ENCODE results near the gene PAX8.
A peak's percentile ranks its signal among the peaks of the same experiment; 100 is the strongest.

PAX8 gene

DNA sequence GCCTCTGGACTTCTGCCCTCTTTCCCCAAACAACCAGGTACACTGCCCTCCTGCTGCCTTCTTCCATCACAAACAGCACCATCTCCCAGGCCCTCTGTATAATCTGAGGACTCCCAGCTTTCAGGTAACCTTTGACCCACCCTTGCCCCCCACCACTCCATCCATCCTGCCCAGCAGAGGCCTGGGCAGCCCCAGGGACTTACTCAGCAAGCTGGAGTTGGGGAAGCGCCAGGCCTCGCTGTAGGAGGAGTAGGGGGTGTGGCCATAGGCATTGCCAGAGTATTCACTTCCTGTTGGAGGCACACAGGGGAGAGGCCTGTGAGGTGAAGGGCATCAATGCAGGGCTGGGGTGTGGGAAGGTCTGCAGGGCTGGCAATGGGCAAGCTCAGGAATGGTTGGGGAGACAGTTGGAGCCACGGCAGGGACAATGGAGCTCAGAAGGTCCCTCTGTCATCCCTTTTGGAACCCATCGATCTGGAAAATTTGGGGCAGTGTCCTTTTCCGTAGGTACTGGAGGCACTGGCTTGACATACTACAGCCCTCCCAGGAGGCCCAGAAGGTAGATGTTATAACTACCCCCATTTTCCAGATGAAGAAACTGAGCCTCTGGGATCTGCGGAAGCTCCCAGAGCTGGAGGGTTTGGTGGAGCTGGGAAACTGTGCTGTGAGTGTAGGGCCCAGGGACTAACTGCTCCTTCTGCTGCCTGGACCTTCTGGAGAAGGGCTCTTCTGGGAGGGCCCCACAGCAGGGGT is 58.7 kb downstream of the PAX8 start:
- FAIRE-seq (no peak), DNase-seq (ENCODE audit: insufficient read length) (no peak)
- TF ChIP-seq POLR2AphosphoS5 (IDR thresholded peaks at IDR 0.05; ENCODE audit: low read depth, low read length) (no peak), POLR2A (IDR thresholded peaks at IDR 0.05; ENCODE audit: low read depth, low read length) (no peak), TAF1 (IDR thresholded peaks at IDR 0.05; ENCODE audit: borderline replicate concordance, low read depth, low read length) (no peak)

DNA sequence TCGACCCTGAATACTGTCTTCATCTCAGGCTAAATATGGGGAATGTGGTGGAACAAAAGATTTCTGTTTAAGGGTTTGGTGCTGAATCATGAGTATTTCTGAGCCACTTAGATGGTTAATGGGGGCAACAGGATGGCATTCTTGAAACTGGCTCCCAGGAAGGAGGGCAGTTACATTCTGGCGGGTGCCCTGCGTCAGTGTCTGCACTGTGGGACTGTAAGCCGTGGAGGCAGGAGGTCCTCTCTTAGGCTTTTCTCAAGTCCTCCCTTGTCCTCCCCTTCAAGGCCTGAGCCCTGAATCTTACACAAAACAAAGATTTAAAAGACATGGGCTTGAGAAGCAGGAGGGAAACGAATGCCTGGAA is 59.2 kb downstream of the PAX8 start:
- TF ChIP-seq POLR2A (IDR thresholded peaks at IDR 0.05; ENCODE audit: low read depth, low read length) (no peak), TAF1 (IDR thresholded peaks at IDR 0.05; ENCODE audit: borderline replicate concordance, low read depth, low read length) (no peak), POLR2AphosphoS5 (IDR thresholded peaks at IDR 0.05; ENCODE audit: low read depth, low read length) (no peak)
- DNase-seq (ENCODE audit: insufficient read length) (no peak), FAIRE-seq (no peak)

DNA sequence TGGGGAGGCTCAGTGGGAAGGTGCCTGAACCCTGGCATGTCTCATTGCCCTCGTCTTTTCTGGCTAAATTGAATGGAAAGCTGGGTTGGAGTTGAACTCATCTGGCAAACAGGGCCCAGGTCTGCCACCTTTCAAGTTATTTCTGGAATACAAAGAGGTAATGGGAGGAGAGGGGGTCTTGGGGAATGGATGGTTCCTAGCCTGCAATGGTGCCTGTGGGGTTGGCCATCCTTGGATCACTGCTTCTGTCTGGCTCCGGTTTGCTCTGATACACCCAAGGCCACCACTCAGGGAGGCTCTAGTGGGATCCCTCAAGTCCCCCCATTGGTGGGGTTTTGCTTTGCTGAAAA is 59.7 kb downstream of the PAX8 start:
- DNase-seq (ENCODE audit: insufficient read length) (no peak), FAIRE-seq (no peak)
- TF ChIP-seq TAF1 (IDR thresholded peaks at IDR 0.05; ENCODE audit: borderline replicate concordance, low read depth, low read length) (no peak), POLR2A (IDR thresholded peaks at IDR 0.05; ENCODE audit: low read depth, low read length) (no peak), POLR2AphosphoS5 (IDR thresholded peaks at IDR 0.05; ENCODE audit: low read depth, low read length) (no peak)

DNA sequence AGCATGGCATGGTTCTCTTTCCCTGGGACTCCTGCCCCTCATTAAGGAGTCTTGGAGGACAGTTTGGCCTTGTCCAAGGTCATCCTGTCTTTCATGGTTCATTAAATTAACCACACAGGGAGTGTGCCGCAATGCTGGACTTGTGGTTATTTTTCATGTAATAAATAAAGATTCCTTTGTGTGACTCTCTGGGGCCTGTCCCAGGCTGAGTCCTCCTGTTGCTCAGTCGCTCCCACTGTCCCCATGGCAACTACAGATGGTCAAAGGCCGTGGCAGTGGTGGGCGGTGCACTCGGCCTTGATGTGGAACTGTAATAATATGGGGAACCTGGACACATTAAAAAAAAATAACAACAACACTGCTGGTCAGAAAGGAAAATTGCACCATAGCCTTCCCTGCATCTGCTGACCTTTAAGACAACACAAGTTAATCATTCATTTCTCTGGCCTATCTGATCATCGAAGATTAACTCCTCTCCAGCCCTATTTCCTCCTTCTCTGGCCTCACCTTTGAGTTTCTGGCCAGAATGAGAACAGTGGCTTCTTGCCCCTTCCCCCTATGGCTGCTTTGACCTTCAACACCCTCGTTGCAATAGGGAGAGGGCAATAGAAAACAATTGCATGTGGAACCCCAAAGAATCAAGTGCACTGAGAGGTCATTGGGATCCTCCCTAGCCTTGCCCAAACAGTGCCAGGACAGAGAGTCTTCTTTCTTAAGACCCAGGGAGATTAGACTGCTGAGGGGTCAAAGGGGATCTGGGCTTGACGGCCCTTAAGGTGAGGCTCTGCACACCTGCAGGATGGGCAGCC is 60.2 kb downstream of the PAX8 start:
- no peak for DNase-seq (ENCODE audit: insufficient read length)
- peak; percentile 21 for FAIRE-seq
- TF ChIP-seq TAF1 (IDR thresholded peaks at IDR 0.05; ENCODE audit: borderline replicate concordance, low read depth, low read length): no peak

DNA sequence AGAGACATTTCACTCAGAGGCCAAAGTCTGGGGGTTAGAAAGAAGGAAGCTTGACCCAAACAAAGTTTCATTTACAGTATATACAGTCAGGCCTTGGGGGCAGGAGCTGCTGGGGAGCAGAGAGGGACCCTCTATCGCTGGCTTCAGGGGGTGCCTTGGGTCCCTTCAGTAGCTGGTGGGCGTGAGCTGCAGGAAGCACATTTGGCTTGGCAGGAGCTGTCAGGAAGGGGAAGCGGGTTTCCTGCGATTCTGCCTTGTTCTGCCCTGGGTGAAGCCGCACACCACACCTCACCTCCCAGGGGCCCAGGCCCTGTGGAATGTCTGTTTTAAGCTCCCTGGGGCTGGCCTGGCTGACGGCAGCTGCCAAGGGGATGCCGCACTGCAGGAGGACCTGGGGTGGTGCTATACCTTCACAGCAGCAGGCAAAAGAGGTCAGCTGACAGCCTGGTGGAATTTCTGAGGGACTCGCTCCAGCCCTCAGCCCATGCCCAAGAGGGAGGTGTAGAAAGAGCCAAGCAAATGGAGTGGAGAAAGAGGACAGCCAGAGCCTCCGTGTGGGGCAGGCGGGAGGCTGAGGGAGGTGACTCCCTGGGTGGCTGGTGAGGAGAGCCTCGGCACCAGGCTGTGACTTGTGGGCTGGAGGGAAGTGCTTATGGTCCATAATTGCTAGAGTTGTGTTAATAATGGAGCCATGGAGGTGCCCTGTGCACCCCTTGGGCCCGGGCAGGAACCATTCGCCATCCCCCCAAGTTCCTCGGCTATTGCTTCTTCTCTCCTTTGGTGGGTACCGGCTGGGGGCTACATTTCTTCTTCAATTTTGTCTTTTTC is 61.1 kb downstream of the PAX8 start:
- FAIRE-seq: no peak
- TF ChIP-seq TAF1 (IDR thresholded peaks at IDR 0.05; ENCODE audit: borderline replicate concordance, low read depth, low read length) (no peak), POLR2A (IDR thresholded peaks at IDR 0.05; ENCODE audit: low read depth, low read length) (no peak), POLR2AphosphoS5 (IDR thresholded peaks at IDR 0.05; ENCODE audit: low read depth, low read length) (no peak)
- no peak for DNase-seq (ENCODE audit: insufficient read length)

DNA sequence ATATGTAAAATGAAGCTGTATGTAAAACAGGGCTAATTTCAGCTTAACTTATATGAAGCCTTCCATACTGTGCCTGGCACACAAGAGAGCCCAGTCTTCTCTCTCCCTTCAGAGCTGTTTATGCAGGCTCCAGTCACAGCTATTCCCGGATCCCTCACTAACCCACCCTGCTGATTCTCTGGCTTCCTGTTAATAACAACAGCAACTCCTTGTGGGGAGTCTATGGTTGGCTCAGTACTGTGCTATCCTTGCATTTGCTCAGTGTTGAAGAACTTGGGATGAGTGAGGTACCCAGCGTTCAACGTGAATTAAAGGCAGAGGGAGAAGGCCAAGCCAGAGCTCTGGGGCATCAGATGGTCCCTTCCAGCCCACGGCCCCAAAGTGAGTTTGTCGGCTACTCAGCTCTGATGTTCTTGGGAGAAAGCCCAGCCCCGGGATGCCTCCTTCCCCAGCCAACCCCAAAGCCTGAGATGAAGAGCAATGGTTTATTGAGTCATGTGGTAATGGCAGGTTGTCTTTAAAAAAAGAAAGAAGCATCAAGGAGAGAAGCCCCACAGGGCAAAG is 61.7 kb downstream of the PAX8 start:
- DNase-seq (ENCODE audit: insufficient read length): no peak
- no peak for TF ChIP-seq POLR2AphosphoS5 (IDR thresholded peaks at IDR 0.05; ENCODE audit: low read depth, low read length)
- no peak for FAIRE-seq

DNA sequence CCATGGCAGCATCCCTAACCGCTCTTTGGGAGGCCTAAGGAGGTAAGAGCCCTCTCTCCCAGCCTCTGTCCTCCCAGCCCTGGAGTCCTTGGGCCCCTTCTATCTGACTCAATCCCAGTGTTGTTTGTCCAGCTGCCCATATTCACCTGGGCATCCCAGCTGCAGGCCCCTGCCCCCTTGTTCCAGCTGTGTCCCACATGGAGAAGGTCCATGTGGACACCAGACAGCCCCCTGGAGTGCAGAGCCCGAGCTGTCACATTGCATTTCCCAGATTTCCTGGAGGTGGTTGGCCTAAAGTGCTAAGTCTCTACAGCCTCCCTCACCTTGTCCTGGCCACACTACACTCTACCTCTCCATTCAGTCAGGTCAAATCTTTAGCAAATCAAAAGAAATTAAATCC is 62.4 kb downstream of the PAX8 start:
- DNase-seq (ENCODE audit: insufficient read length) (no peak), FAIRE-seq (no peak)
- TF ChIP-seq POLR2A (IDR thresholded peaks at IDR 0.05; ENCODE audit: low read depth, low read length) (no peak), TAF1 (IDR thresholded peaks at IDR 0.05; ENCODE audit: borderline replicate concordance, low read depth, low read length) (no peak), POLR2AphosphoS5 (IDR thresholded peaks at IDR 0.05; ENCODE audit: low read depth, low read length) (no peak)

DNA sequence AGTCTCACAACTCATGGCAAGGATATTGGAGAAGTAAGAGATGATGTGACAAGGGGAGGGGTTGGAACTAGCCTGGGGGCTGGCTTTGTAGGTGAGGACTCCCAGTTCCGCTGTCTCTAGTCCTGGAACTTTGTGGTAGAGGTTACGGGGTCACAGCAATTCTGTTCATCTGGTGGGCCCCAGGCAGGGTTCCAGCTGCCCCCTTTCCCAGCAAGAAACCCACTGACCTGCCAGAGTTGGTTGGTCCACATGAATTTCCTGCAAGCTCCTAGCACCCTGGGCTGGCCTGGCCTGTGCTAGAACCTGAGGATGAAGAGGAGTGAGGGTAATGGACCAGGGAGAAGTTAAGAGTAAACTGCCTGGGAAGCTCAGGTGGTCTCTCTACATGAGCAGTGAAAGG is 63.7 kb downstream of the PAX8 start:
- no peak for FAIRE-seq
- no peak for TF ChIP-seq TAF1 (IDR thresholded peaks at IDR 0.05; ENCODE audit: borderline replicate concordance, low read depth, low read length)
- DNase-seq (ENCODE audit: insufficient read length): no peak

DNA sequence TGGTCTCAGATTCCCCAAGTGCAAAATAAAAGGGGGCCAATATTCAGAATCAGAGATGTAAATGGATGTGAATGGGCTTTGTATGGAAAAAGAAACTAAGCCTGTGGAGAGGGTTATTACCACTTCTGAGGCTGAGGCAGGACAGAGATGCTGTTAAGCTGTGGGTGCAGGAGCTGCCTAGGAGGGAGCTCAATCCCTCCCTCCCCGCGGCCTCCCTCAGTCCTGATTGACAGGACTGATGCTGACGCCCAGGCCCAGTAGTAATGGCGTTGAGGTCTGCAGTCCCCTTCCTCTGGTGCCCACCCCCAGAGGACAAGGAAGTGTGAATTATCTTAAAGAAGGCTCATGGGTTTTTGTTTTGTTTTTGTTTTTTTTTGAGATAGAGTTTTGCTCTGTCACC is 64.6 kb downstream of the PAX8 start:
- TF ChIP-seq TAF1 (IDR thresholded peaks at IDR 0.05; ENCODE audit: borderline replicate concordance, low read depth, low read length) (no peak), POLR2AphosphoS5 (IDR thresholded peaks at IDR 0.05; ENCODE audit: low read depth, low read length) (no peak), POLR2A (IDR thresholded peaks at IDR 0.05; ENCODE audit: low read depth, low read length) (no peak)
- no peak for DNase-seq (ENCODE audit: insufficient read length)
- no peak for FAIRE-seq

DNA sequence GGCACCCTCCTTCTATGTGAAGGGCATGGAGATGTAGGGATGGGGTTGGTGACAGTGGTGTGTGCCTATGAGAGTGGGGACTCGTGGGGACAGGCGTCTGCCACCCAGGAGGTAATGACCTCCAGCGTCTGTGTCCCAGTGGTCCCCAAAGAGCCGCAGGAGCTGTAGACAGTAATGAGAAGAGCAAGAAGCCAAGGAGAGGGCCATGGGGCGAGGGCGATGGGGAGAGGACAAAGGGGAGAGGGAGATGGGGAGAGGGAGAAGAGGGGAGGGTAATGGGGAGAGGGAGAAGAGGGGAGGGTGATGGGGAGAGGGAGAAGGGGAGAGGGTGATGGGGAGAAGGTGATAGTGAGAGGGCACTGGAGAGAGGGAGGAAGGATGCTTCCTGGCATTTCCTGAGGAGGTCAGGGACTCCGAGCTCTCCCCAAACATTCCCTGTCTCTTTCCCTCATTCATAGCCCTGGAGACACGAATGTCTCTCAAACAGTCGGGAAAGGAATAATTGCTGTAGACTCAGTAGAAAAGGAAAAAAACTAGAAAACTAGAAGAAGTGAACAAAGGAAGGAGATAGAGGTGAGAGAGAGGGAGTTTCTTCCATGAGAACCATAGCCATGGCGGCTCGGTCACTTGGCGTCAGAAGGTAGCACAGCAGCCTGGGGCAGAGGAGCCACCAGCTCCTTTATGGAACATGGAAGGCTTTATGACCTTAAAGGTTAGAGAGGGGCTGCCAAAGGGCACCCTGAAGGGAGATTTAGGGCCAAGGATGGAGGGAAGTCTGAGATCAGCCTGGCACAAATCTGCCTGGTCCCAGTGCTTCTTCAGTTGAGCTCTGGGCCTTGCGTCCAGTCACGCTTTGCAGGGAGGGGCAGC is 65.4 kb downstream of the PAX8 start:
- TF ChIP-seq TAF1 (IDR thresholded peaks at IDR 0.05; ENCODE audit: borderline replicate concordance, low read depth, low read length) (no peak), POLR2AphosphoS5 (IDR thresholded peaks at IDR 0.05; ENCODE audit: low read depth, low read length) (no peak), POLR2A (IDR thresholded peaks at IDR 0.05; ENCODE audit: low read depth, low read length) (no peak)
- DNase-seq (ENCODE audit: insufficient read length) (no peak), FAIRE-seq (no peak)

All from GM12892 (cell line).